Neuronal stem cell (in vitro differentiated cells): ENCODE data around the gene THADA.

ENCODE experiments used
- DNase-seq: peaks from one replicate; pipeline ENCODE4 v3.0.0-alpha.2; 2013; ENCODE audit warnings: low spot score
- H2AFZ ChIP-seq: one replicate; pipeline ENCODE4 v1.6.1; 2013; ENCODE audit warnings: mild to moderate bottlenecking, low read length, inconsistent platforms
- H2AK5ac ChIP-seq: 2 replicates; pipeline ENCODE4 v1.6.1; 2013; ENCODE audit warnings: low read depth, mild to moderate bottlenecking, inconsistent platforms, low read length, moderate library complexity, mixed read lengths
- H2BK120ac ChIP-seq: 2 replicates; pipeline ENCODE4 v1.6.1; 2013; ENCODE audit warnings: low read depth, mild to moderate bottlenecking, inconsistent platforms, low read length, moderate library complexity, mixed read lengths
- H2BK12ac ChIP-seq: one replicate; pipeline ENCODE4 v1.6.1; 2013; ENCODE audit warnings: low read length, inconsistent platforms
- H2BK15ac ChIP-seq: 2 replicates; pipeline ENCODE4 v1.6.1; 2013; ENCODE audit warnings: mild to moderate bottlenecking, low read length, inconsistent platforms, mixed read lengths
- H2BK5ac ChIP-seq: one replicate; pipeline ENCODE4 v1.6.1; 2013; ENCODE audit warnings: inconsistent platforms, mild to moderate bottlenecking, low read length, moderate library complexity
- H3K14ac ChIP-seq: one replicate; pipeline ENCODE4 v1.6.1; 2013; ENCODE audit warnings: low read length, inconsistent platforms
- H3K18ac ChIP-seq: 2 replicates; pipeline ENCODE4 v1.6.1; 2013; ENCODE audit warnings: low read length, inconsistent platforms
- H3K23ac ChIP-seq: 2 replicates; pipeline ENCODE4 v1.6.1; 2013; ENCODE audit warnings: low read depth, mild to moderate bottlenecking, mixed read lengths, low read length, inconsistent platforms; ENCODE audit not compliant: poor library complexity
- H3K27ac ChIP-seq: replicated peaks from 3 replicates; pipeline ENCODE4 v1.5.1; 2013; ENCODE audit warnings: low read length, inconsistent platforms
- H3K27me3 ChIP-seq, 3 experiments: 2 replicates each; pipeline ENCODE4 v1.6.1; 2013; ENCODE audit warnings: low read length in 3 of 3, mild to moderate bottlenecking in 2 of 3, inconsistent platforms in 1 of 3, low read depth in 1 of 3, mixed read lengths in 1 of 3, moderate library complexity in 1 of 3; ENCODE audit not compliant: control insufficient read depth in 3 of 3, insufficient read depth in 3 of 3
- H3K36me3 ChIP-seq, 2 donors: replicated peaks in 1 of 2; 2 replicates each; pipeline ENCODE4 v1.6.1; 2013; ENCODE audit warnings: low read length in 2 of 2; ENCODE audit not compliant: control insufficient read depth in 2 of 2, insufficient read depth in 2 of 2
- H3K4ac ChIP-seq: 2 replicates; pipeline ENCODE4 v1.6.1; 2013; ENCODE audit warnings: inconsistent platforms, mild to moderate bottlenecking, low read length, moderate library complexity
- H3K4me1 ChIP-seq, 2 donors: 1 replicate in 1 of 2; 2 replicates in 1 of 2; pipeline ENCODE4 v1.6.1; 2013; ENCODE audit warnings: low read length in 2 of 2, low read depth in 1 of 2; ENCODE audit not compliant: control insufficient read depth in 2 of 2, insufficient read depth in 1 of 2
- H3K4me2 ChIP-seq: one replicate; pipeline ENCODE4 v1.6.1; 2013; ENCODE audit warnings: mild to moderate bottlenecking, low read length, inconsistent platforms; ENCODE audit not compliant: insufficient read depth, poor library complexity, severe bottlenecking
- H3K4me3 ChIP-seq, 2 donors: 2 replicates each; pipeline ENCODE4 v1.5.1; 2013; ENCODE audit warnings: low read length in 2 of 2, mild to moderate bottlenecking in 2 of 2, inconsistent platforms in 1 of 2, moderate library complexity in 1 of 2
- H3K79me1 ChIP-seq: one replicate; pipeline ENCODE4 v1.6.1; 2013; ENCODE audit warnings: low read depth, mild to moderate bottlenecking, inconsistent platforms, low read length, moderate library complexity
- H3K9ac ChIP-seq: one replicate; pipeline ENCODE4 v1.6.1; 2013; ENCODE audit warnings: mild to moderate bottlenecking, low read depth, low read length, inconsistent platforms; ENCODE audit not compliant: poor library complexity
- H3K9me3 ChIP-seq, 2 donors: replicated peaks in 1 of 2; 2 replicates each; pipeline versions ENCODE3 to v1.6.1; 2013; ENCODE audit warnings: low read length in 2 of 2, mild to moderate bottlenecking in 2 of 2, inconsistent platforms in 1 of 2, low read depth in 1 of 2, mixed read lengths in 1 of 2, moderate library complexity in 1 of 2; ENCODE audit not compliant: control insufficient read depth in 2 of 2, insufficient read depth in 1 of 2
- H4K8ac ChIP-seq: one replicate; pipeline ENCODE4 v1.6.1; 2013; ENCODE audit warnings: low read depth, mild to moderate bottlenecking, inconsistent platforms, low read length, moderate library complexity
- H4K91ac ChIP-seq: one replicate; pipeline ENCODE4 v1.6.1; 2013; ENCODE audit warnings: low read length, low read depth, mild to moderate bottlenecking, inconsistent platforms; ENCODE audit not compliant: poor library complexity
- WGBS, 2 donors: extraction: QIAGEN DNeasy Blood & Tissue Kit; methylation state at CpG; one replicate each; pipeline ENCODE4 v1.1.7; 2013; ENCODE audit warnings: missing lambda C conversion rate in 2 of 2, mixed read lengths in 1 of 2; ENCODE audit not compliant: insufficient read length in 2 of 2, insufficient replicate concordance in 1 of 2; ENCODE audit errors: extremely low coverage in 2 of 2; 5-methylcytosine and 5-hydroxymethylcytosine counted together

THADA gene

GRCh38 chr2:43612944-43613343 lies 17.1 kb upstream of the THADA start:
- Histone ChIP-seq H2BK120ac (no peak overlapping the region), H3K18ac (no peak overlapping the region)
- no CpG with 5 or more reads among the region's 7 CpGs for WGBS, 2 donors

GRCh38 chr2:43611987-43612894 lies 16.4 kb upstream of the THADA start:
- Histone ChIP-seq H3K4me1 (peaks cover 0 to 2% of the 10 kb centered on the region in 2 donors), H4K8ac (no peak overlapping the region), H3K79me1 (no peaks in the 10 kb centered on the region), H3K23ac (no peak overlapping the region), H4K91ac (no peak overlapping the region), H2AK5ac (no peak overlapping the region), H3K14ac (no peak overlapping the region), H3K9ac (no peak overlapping the region), H3K27ac (no peak overlapping the region), H2BK5ac (no peak overlapping the region), H2BK120ac (no peak overlapping the region), H3K4ac (no peak overlapping the region), H3K9me3 (no peaks in the 10 kb centered on the region), H2BK12ac (no peak overlapping the region), H3K27me3 (no peaks in the 10 kb centered on the region), H2BK15ac (no peak overlapping the region), H3K36me3 (no peaks in the 10 kb centered on the region), H2AFZ (peak overlapping the region; percentile 55), H3K18ac (no peak overlapping the region), H3K4me2 (no peak overlapping the region), H3K4me3 (no peak overlapping the region)
- peak; percentile 65 for DNase-seq
- no CpG with 5 or more reads among the region's 14 CpGs for WGBS, 2 donors

More at GRCh38 chr2:43612944-43613343, 17.1 kb upstream of the THADA start:
- Histone ChIP-seq H4K8ac (no peak overlapping the region), H2BK12ac (no peak overlapping the region), H3K4me2 (no peak overlapping the region), H3K79me1 (no peaks in the 10 kb centered on the region), H4K91ac (no peak overlapping the region), H2AFZ (peak overlapping the region; percentile 55), H3K4me3 (no peak overlapping the region), H3K4me1 (peaks cover 0 to 2% of the 10 kb centered on the region in 2 donors), H2BK15ac (no peak overlapping the region), H2BK5ac (no peak overlapping the region), H2AK5ac (no peak overlapping the region), H3K23ac (no peak overlapping the region), H3K14ac (no peak overlapping the region), H3K9ac (no peak overlapping the region), H3K4ac (no peak overlapping the region), H3K27ac (no peak overlapping the region), H3K27me3 (no peaks in the 10 kb centered on the region), H3K9me3 (no peaks in the 10 kb centered on the region), H3K36me3 (no peaks in the 10 kb centered on the region)
- no peak for DNase-seq

GRCh38 chr2:43610361-43610760 lies 14.5 kb upstream of the THADA start:
- Histone ChIP-seq H3K27ac (no peak overlapping the region), H2AFZ (no peak overlapping the region), H3K14ac (no peak overlapping the region), H3K9me3 (no peaks in the 10 kb centered on the region), H3K4me1 (peaks cover 0 to 2% of the 10 kb centered on the region in 2 donors), H2BK5ac (no peak overlapping the region), H4K8ac (no peak overlapping the region), H4K91ac (no peak overlapping the region), H2BK120ac (no peak overlapping the region), H3K4me2 (no peak overlapping the region), H3K18ac (no peak overlapping the region), H3K27me3 (no peaks in the 10 kb centered on the region), H3K4ac (no peak overlapping the region), H3K23ac (no peak overlapping the region), H2BK12ac (no peak overlapping the region), H2BK15ac (no peak overlapping the region), H3K36me3 (no peaks in the 10 kb centered on the region), H3K4me3 (no peak overlapping the region), H2AK5ac (no peak overlapping the region), H3K9ac (no peak overlapping the region), H3K79me1 (no peaks in the 10 kb centered on the region)
- no CpG with 5 or more reads among the region's 4 CpGs for WGBS, 2 donors
- DNase-seq, result no peak

GRCh38 chr2:43609290-43609918 lies 13.6 kb upstream of the THADA start:
- Histone ChIP-seq H3K4me3 (no peak overlapping the region), H3K36me3 (no peaks in the 10 kb centered on the region), H3K4me2 (no peak overlapping the region), H3K9me3 (no peaks in the 10 kb centered on the region), H2BK12ac (no peak overlapping the region), H3K14ac (no peak overlapping the region), H3K4ac (no peak overlapping the region), H3K79me1 (no peaks in the 10 kb centered on the region), H2BK5ac (no peak overlapping the region), H2AFZ (peak overlapping the region; percentile 57), H4K91ac (no peak overlapping the region), H3K9ac (no peak overlapping the region), H3K27me3 (no peaks in the 10 kb centered on the region), H2BK120ac (no peak overlapping the region), H4K8ac (no peak overlapping the region), H3K4me1 (peaks cover 0 to 2% of the 10 kb centered on the region in 2 donors), H2AK5ac (no peak overlapping the region), H3K23ac (no peak overlapping the region), H2BK15ac (no peak overlapping the region), H3K27ac (no peak overlapping the region), H3K18ac (no peak overlapping the region)
- WGBS, 2 donors, result no CpG with 5 or more reads among the region's 6 CpGs
- peak; percentile 56 for DNase-seq
